NCI-H345 treated with DMSO at 0.1 percent for 48 hours (cell line): ENCODE results near the gene RNGTT.

Experiments
- DNase-seq: peaks from one replicate; lab custom pipeline; 2025; ENCODE audit not compliant: unreplicated experiment; lab: John Stamatoyannopoulos, UW

Gene RNGTT

GRCh38 chr6:88669475-88669874, 293.9 kb downstream of the RNGTT start:
- DNase-seq = no peak

- DNase-seq = no peak
Measured at GRCh38 chr6:88666901-88667300, 296.5 kb downstream of the RNGTT start.

GRCh38 chr6:88665131-88665530, 298.3 kb downstream of the RNGTT start:
- DNase-seq = no peak

- DNase-seq = no peak
Measured at GRCh38 chr6:88663801-88664200, 299.6 kb downstream of the RNGTT start.

- DNase-seq = no peak
Measured at GRCh38 chr6:88662653-88663174, 300.7 kb downstream of the RNGTT start.

GRCh38 chr6:88662163-88662580, 301.2 kb downstream of the RNGTT start:
- no peak for DNase-seq

- no peak for DNase-seq
Measured at GRCh38 chr6:88661136-88661535, 302.3 kb downstream of the RNGTT start.

- no peak for DNase-seq
Measured at GRCh38 chr6:88655586-88655985, 307.8 kb downstream of the RNGTT start.

- no peak for DNase-seq
Measured at GRCh38 chr6:88653936-88654335, 309.5 kb downstream of the RNGTT start.

GRCh38 chr6:88651400-88651799, 312.0 kb downstream of the RNGTT start:
- DNase-seq = no peak

GRCh38 chr6:88650979-88651378, 312.4 kb downstream of the RNGTT start:
- no peak for DNase-seq

- DNase-seq = no peak
Measured at GRCh38 chr6:88650029-88650619, 313.3 kb downstream of the RNGTT start.

- no peak for DNase-seq
Measured at GRCh38 chr6:88641178-88641903, 322.1 kb downstream of the RNGTT start.

- no peak for DNase-seq
Measured at GRCh38 chr6:88637761-88638545, 325.5 kb downstream of the RNGTT start.

GRCh38 chr6:88636871-88637270, 326.5 kb downstream of the RNGTT start:
- no peak for DNase-seq

- DNase-seq = no peak
Measured at GRCh38 chr6:88633782-88634181, 329.6 kb downstream of the RNGTT start.

GRCh38 chr6:88631830-88632229, 331.6 kb downstream of the RNGTT start:
- no peak for DNase-seq

GRCh38 chr6:88629838-88630494, 333.5 kb downstream of the RNGTT start:
- no peak for DNase-seq

GRCh38 chr6:88626460-88626859, 337.0 kb downstream of the RNGTT start:
- no peak for DNase-seq

- DNase-seq = no peak
Measured at GRCh38 chr6:88623531-88623930, 339.9 kb downstream of the RNGTT start.

GRCh38 chr6:88619951-88620350, 343.5 kb downstream of the RNGTT start:
- no peak for DNase-seq
